ENCODE results near the gene MPDZ. TPM values are rescaled to one million over a fixed set of nuclear protein-coding genes. Genes with fewer than 3 reads are reported as not detected.

The MPDZ gene
- total and polyA plus RNA-seq, 2 of the 13 experiments (the other 11 are each of a cell fraction or from before 2014, with no cell fraction given) = 12.4 to 14.7 TPM

DNA sequence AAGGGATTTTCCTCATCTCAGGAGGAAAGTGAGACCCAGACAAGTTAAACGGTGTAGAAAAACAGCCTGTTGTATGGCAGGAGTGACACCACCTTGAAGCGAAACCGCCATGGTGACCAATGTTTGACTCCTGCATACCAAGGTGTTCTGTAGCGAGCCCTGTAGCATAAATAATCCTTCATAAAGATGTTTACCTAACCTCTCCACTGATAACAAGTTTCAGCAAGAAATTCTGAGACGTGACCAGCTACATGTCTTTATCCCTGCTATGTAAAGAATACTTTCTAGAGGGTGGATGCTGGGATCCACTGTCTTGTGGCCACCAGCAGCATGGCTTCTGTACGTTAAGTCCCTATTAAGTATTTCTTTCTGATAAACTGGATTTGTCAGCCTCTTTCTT is 148.1 kb downstream of the MPDZ start (continued):
- TF ChIP-seq HNF1A (IDR thresholded peaks at IDR 0.05; ENCODE audit: low read depth) (no peak), HNF1A (CRISPR knock-in tag; IDR thresholded peaks at IDR 0.05; ENCODE audit: borderline replicate concordance) (no peak), ZNF260 (CRISPR knock-in tag; IDR thresholded peaks at IDR 0.05; ENCODE audit: borderline replicate concordance, low read depth) (no peak), ZNF558 (CRISPR knock-in tag; IDR thresholded peaks at IDR 0.05; ENCODE audit: borderline replicate concordance) (no peak), MBD4 (IDR thresholded peaks at IDR 0.05; ENCODE audit: borderline replicate concordance, low read length) (no peak)
- TF ChIP-seq, protein P1, sequence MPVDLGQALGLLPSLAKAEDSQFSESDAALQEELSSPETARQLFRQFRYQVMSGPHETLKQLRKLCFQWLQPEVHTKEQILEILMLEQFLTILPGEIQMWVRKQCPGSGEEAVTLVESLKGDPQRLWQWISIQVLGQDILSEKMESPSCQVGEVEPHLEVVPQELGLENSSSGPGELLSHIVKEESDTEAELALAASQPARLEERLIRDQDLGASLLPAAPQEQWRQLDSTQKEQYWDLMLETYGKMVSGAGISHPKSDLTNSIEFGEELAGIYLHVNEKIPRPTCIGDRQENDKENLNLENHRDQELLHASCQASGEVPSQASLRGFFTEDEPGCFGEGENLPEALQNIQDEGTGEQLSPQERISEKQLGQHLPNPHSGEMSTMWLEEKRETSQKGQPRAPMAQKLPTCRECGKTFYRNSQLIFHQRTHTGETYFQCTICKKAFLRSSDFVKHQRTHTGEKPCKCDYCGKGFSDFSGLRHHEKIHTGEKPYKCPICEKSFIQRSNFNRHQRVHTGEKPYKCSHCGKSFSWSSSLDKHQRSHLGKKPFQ (CRISPR knock-in tag; IDR thresholded peaks at IDR 0.05; ENCODE audit: insufficient replicate concordance) = no peak

GRCh38 chr9:13128266-13128860 is 151.1 kb downstream of the MPDZ start:
- H3K79me2 ChIP-seq (ENCODE audit: insufficient read depth, low read length) = no peaks in the 10 kb centered on the region
- FAIRE-seq (no peak), ATAC-seq (no peak), DNase-seq (ENCODE audit: low spot score) (no peak)
- in situ Hi-C loops (cut with HindIII; ENCODE audit: extremely low pct_ligation_motif_present, low pct_unique_long_range_greater_than_20kb) (no loop called here), intact Hi-C loops (cut with micrococcal nuclease; ENCODE audit: unreplicated experiment) (no loop called here)
- CTCF ChIA-PET (ENCODE audit: low intra/inter-chr PET ratio, low total read pairs) = no interaction called here
- no peak overlapping the region for H3K4me2 ChIP-seq (ENCODE audit: low read depth, low read length)
- no peak overlapping the region for H2AFZ ChIP-seq (ENCODE audit: low read length)
- no peaks in the 10 kb centered on the region for H4K20me1 ChIP-seq (ENCODE audit: insufficient read depth, low read length)
- no peaks in the 10 kb centered on the region for H3K4me1 ChIP-seq (ENCODE audit: insufficient read depth, low read length)
- WGBS (ENCODE audit: low lambda C conversion rate) = 92% methylated on average over 1 of the region's 1 CpG
- no TSS peak for BruUV-seq (replicated peaks)
- H3K27me3 ChIP-seq (ENCODE audit: control insufficient read depth in 1 of 2, insufficient read depth in 2 of 2, low read length in 2 of 2) = no peaks in the 10 kb centered on the region
- H3K36me3 ChIP-seq (replicated peaks in 1 of 2; ENCODE audit: control insufficient read depth in 1 of 2, insufficient read depth in 2 of 2, low read length in 2 of 2) = peaks cover 2 to 10% of the 10 kb centered on the region in 2 experiments; a peak in 3 of 5 replicates
- H3K9ac ChIP-seq (ENCODE audit: insufficient read depth, low read depth, low read length) = no peak overlapping the region
- no peak overlapping the region for H3K4me3 ChIP-seq (replicated peaks in 1 of 3; ENCODE audit: insufficient read depth in 1 of 3, low read depth in 2 of 3, low read length in 3 of 3)
- POLR2A ChIA-PET = no interaction called here
- H3K27ac ChIP-seq (ENCODE audit: extremely low read length, insufficient read depth, low read length) = no peak overlapping the region
- H3K9me3 ChIP-seq (ENCODE audit: low read length) = no peaks in the 10 kb centered on the region
- TF ChIP-seq PCBP2 (optimal IDR thresholded peaks at IDR 0.05; ENCODE audit: low read depth, low read length, poor library complexity, severe bottlenecking) (no peak), NCOA1 (CRISPR knock-in tag; IDR thresholded peaks at IDR 0.05) (no peak), KDM1A (CRISPR knock-in tag; IDR thresholded peaks at IDR 0.05) (no peak), ZBTB1 (CRISPR knock-in tag; IDR thresholded peaks at IDR 0.05; ENCODE audit: borderline replicate concordance) (no peak), CBX2 (IDR thresholded peaks at IDR 0.05; ENCODE audit: low read depth, low read length) (no peak), CBX2 (CRISPR knock-in tag; IDR thresholded peaks at IDR 0.05; ENCODE audit: low read depth) (no peak), ZNF672 (CRISPR knock-in tag; IDR thresholded peaks at IDR 0.05) (no peak), HDAC2 (CRISPR knock-in tag; IDR thresholded peaks at IDR 0.05) (no peak), DZIP1 (CRISPR knock-in tag; IDR thresholded peaks at IDR 0.05) (no peak), NRL (CRISPR knock-in tag; IDR thresholded peaks at IDR 0.05; ENCODE audit: borderline replicate concordance) (no peak)
